Esophagus squamous epithelium (tissue), 4 donors: ENCODE measurements around the gene SMC5.

ENCODE experiments used
- CTCF ChIP-seq, 6 experiments: fragments of 450-650 bp in 4 of 6; fragments of 200-600 bp in 2 of 6; sonication (generic) in 2 of 6; IDR thresholded peaks; one replicate each; pipeline ENCODE4 v1.5.1; 2016 to 2019; ENCODE audit warnings: antibody characterized with exemption in 6 of 6, mild to moderate bottlenecking in 4 of 6, moderate library complexity in 4 of 6
- POLR2A ChIP-seq, 4 donors: fragments of 450-650 bp; IDR thresholded peaks; one replicate each; pipeline ENCODE4 v1.6.1; 2017; ENCODE audit warnings: antibody characterized with exemption in 4 of 4, mild to moderate bottlenecking in 4 of 4, moderate library complexity in 3 of 4

GRCh38 chr9:70256123-70256551 lies 2.6 kb upstream of the SMC5 start:
- TF ChIP-seq CTCF (IDR thresholded peaks at IDR 0.05) (no peak), POLR2A (IDR thresholded peaks at IDR 0.05) (no peak)
